Immature natural killer cell (primary cell): Measurements from ENCODE around the gene ZNF334. TPM values are rescaled to one million over a fixed set of nuclear protein-coding genes. Genes with fewer than 3 reads are reported as not detected.

ENCODE experiments used
- DNase-seq, 3 donors: peaks; one replicate each; pipeline ENCODE4 v3.0.0; 2022; ENCODE audit warnings: mixed read lengths in 1 of 3
- H3K27ac Mint-ChIP-seq, 6 donors: one replicate each; pipeline ENCODE4 v1.8.0; 2020; ENCODE audit warnings: mixed read lengths in 6 of 6, mild to moderate bottlenecking in 5 of 6, inconsistent platforms in 4 of 6, moderate library complexity in 3 of 6
- H3K27me3 Mint-ChIP-seq, 3 donors: one replicate each; pipeline ENCODE4 v1.8.0; 2020 to 2021; ENCODE audit warnings: low read depth in 3 of 3, mild to moderate bottlenecking in 3 of 3, mixed read lengths in 3 of 3, moderate library complexity in 3 of 3, inconsistent platforms in 1 of 3
- H3K36me3 Mint-ChIP-seq, 3 donors: one replicate each; pipeline ENCODE4 v1.8.0; 2020; ENCODE audit warnings: mixed read lengths in 3 of 3, inconsistent platforms in 2 of 3, mild to moderate bottlenecking in 2 of 3
- H3K4me1 Mint-ChIP-seq, 2 donors: one replicate each; pipeline ENCODE4 v1.8.0; 2020; ENCODE audit warnings: inconsistent platforms in 2 of 2, mild to moderate bottlenecking in 2 of 2, mixed read lengths in 2 of 2, moderate library complexity in 1 of 2
- H3K4me3 Mint-ChIP-seq, 5 donors: one replicate each; pipeline ENCODE4 v1.8.0; 2020; ENCODE audit warnings: mild to moderate bottlenecking in 5 of 5, mixed read lengths in 5 of 5, inconsistent platforms in 3 of 5, moderate library complexity in 3 of 5
- H3K9me3 Mint-ChIP-seq, 6 donors: one replicate each; pipeline ENCODE4 v1.8.0; 2020; ENCODE audit warnings: mild to moderate bottlenecking in 6 of 6, mixed read lengths in 6 of 6, inconsistent platforms in 4 of 6, moderate library complexity in 3 of 6
- polyA plus RNA-seq, 3 donors: library from polyadenylated mRNA; unstranded; fragments of 300-500 nt; fragmentation: Illumina TruSeq; gene quantifications; one replicate each; pipeline ENCODE4 v1.2.3, GENCODE V29; 2021

The ZNF334 gene
- polyA plus RNA-seq, 3 donors from 2014 or later = 0.18 TPM; not detected in 2

DNA sequence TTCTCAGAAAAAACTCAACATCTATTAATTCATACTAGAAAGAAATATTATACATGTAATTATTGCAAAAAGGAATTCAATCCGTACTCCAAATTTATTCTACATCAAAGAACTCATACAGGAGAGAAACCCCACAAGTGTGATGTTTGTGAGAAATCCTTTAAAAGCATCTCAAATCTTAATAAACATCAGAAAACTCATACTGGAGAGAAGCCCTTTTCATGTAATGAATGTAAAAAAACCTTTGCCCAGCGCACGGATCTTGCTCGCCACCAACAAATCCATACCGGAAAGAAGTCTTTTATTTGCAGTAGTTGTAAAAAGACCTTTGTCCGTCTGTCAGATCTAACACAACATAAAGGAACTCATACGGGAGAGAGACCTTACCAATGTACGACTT is 22.0 kb downstream of the ZNF334 start:
- no peaks in the 10 kb centered on the region for H3K4me1 Mint-ChIP-seq
- no peaks in the 10 kb centered on the region for H3K9me3 Mint-ChIP-seq
- DNase-seq = no peak
- H3K4me3 Mint-ChIP-seq = no peak overlapping the region
- no peaks in the 10 kb centered on the region for H3K36me3 Mint-ChIP-seq
- no peak overlapping the region for H3K27ac Mint-ChIP-seq
- H3K27me3 Mint-ChIP-seq = peaks cover 4 to 8% (median 6%) of the 10 kb centered on the region in 3 donors

DNA sequence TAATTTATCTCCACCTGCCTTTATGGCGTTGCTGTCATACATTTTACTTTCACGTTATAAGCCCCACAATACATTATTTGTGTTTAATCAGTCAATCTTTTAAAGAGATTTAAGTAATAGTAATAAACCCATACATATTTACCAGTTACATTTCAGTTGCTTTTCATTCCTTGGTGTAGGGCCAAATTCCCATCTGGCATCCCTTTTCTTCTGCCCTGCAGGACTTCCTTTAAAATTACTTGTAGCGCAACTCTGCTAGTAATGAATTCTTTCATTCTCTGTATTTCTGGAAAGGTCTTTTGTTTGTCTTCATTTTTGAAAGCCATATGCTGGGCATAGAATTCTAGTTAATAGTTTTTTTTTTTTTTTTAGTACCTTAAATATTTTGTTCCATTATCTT is 24.9 kb downstream of the ZNF334 start:
- Mint-ChIP-seq H3K4me3 (no peak overlapping the region), H3K9me3 (no peaks in the 10 kb centered on the region), H3K27me3 (peaks cover 4 to 10% (median 6%) of the 10 kb centered on the region in 3 donors), H3K4me1 (no peaks in the 10 kb centered on the region), H3K27ac (no peak overlapping the region), H3K36me3 (no peaks in the 10 kb centered on the region)
- DNase-seq = no peak

DNA sequence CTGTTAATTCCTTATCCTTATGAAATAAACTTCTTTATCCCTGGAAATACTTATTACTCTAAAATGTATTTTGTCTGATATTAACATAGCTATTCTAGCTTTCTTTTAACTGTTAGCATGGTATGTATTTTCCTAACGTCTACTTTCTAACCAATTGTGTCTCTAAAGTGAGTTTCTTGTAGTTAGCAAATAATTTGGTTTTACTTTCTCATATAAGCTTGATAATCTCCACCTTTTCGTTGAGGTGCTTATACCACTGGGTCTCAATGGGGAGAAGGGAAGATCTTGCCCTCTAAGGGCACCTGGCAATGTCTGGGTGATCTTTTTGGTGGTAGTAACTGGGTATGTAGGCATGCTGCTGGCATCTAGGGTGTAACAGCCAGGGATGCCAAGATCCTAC is 25.7 kb downstream of the ZNF334 start:
- Mint-ChIP-seq H3K9me3 (no peaks in the 10 kb centered on the region), H3K27ac (no peak overlapping the region), H3K4me1 (no peaks in the 10 kb centered on the region), H3K4me3 (no peak overlapping the region), H3K36me3 (no peaks in the 10 kb centered on the region), H3K27me3 (peaks cover 4 to 10% (median 6%) of the 10 kb centered on the region in 3 donors)
- no peak for DNase-seq

DNA sequence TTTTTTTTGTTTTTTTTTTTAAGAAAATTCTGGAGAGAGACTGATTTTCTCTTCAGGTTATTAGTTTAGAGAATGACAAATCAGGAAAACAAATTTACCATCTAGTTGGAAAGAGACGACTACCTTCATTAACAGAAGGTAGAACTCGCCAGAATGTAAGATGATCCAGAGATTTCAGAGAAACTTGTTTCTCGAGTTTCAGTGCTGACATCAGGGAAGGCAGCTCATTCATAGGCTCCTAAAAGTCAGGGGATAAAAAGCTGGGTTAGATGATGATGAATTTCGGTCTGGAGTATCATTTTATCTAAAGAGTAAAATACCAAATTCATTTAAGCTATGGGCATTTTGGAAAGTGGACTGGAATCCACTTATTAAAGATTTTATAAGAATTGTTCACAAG is 27.9 kb downstream of the ZNF334 start:
- no peak for DNase-seq
- no peaks in the 10 kb centered on the region for H3K36me3 Mint-ChIP-seq
- no peaks in the 10 kb centered on the region for H3K9me3 Mint-ChIP-seq
- no peaks in the 10 kb centered on the region for H3K4me1 Mint-ChIP-seq
- no peak overlapping the region for H3K27ac Mint-ChIP-seq
- peaks cover 4 to 10% (median 6%) of the 10 kb centered on the region in 3 donors for H3K27me3 Mint-ChIP-seq
- H3K4me3 Mint-ChIP-seq = no peak overlapping the region

DNA sequence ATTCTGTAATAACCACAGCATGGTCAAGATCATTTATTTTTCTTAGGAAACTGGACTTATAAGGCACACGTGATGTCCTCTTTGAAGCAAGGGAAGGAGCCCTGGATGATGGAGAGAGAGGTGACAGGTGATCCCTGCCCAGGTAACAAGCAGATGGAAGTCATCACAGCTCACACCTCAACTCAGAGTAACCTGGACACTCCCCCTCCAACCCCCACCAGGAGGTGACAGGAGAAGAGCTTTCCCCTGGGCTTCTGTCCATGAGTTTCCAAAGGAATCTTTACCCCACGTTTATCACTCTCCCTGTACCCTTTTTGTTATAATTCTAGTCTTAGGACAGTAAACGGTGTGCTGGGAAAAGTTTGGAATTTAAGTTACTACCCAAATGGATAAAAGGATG is 28.4 kb downstream of the ZNF334 start:
- no peaks in the 10 kb centered on the region for H3K36me3 Mint-ChIP-seq
- no peaks in the 10 kb centered on the region for H3K4me1 Mint-ChIP-seq
- no peak for DNase-seq
- no peak overlapping the region for H3K27ac Mint-ChIP-seq
- H3K27me3 Mint-ChIP-seq = peaks cover 4 to 10% (median 6%) of the 10 kb centered on the region in 3 donors
- no peaks in the 10 kb centered on the region for H3K9me3 Mint-ChIP-seq
- H3K4me3 Mint-ChIP-seq = no peak overlapping the region

DNA sequence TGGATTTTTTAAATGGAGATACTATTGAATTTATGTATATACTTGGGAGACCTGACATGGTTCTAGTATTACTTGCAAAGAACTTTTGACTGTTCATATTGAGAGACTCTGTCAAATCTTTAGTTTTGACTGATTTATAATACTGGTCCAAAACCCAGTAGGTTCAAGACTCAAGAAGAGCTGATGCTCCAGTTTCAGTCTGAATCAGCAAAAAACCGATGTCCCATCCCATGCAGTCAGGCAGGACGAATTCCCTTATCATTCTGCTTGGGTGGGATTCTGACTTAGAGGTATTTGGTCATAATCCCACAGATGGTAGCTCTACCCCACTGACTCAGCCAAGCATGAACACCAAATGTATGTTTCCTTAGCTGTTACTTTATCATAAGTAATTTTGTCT is 29.5 kb downstream of the ZNF334 start:
- Mint-ChIP-seq H3K27me3 (peaks cover 2 to 8% (median 6%) of the 10 kb centered on the region in 3 donors), H3K4me3 (no peak overlapping the region), H3K36me3 (no peaks in the 10 kb centered on the region), H3K27ac (no peak overlapping the region), H3K9me3 (no peaks in the 10 kb centered on the region), H3K4me1 (no peaks in the 10 kb centered on the region)
- no peak for DNase-seq

DNA sequence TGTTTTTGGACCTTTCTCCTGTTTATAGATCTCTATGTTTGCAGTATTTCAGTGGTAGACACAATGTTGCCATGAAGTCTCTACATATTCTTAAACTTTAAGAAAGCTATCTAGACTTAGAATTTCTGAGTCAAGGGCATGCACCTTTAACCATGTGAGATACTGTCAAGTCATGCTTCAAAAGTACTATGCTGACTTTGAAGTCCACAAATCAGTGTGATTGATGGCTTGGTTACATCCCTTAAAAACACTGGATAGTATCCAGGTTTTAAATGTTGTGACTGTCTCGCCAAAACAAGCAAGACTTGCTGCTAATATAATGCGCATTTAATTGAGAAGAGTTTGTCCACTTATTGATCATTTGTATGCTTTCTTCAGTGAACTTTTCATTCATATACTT is 30.5 kb downstream of the ZNF334 start:
- DNase-seq = no peak
- Mint-ChIP-seq H3K36me3 (no peaks in the 10 kb centered on the region), H3K4me1 (no peaks in the 10 kb centered on the region), H3K27ac (no peak overlapping the region), H3K4me3 (no peak overlapping the region), H3K9me3 (no peaks in the 10 kb centered on the region), H3K27me3 (peaks cover 2 to 7% (median 3%) of the 10 kb centered on the region in 3 donors)

DNA sequence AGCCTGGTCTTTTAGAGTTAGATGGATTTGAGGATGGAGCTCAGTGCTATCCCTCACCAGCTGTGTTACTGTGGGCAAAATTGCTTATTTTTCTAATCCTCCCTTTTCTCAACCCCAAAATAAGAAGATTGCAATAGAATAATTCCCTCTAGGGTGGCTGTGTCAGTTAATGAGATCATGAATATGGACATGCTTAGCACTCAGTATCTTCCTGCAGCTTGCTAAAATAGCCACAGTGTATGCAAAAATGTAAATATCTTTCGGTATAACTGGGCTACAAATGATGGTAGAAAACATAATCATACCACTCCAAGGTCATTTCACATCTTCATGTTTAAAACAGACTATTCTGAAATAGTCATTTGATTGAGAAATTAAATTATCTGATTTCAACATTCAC is 35.7 kb downstream of the ZNF334 start:
- H3K36me3 Mint-ChIP-seq = no peaks in the 10 kb centered on the region
- H3K4me1 Mint-ChIP-seq = peaks cover 0 to 12% of the 10 kb centered on the region in 2 donors
- H3K27ac Mint-ChIP-seq = no peak overlapping the region
- H3K4me3 Mint-ChIP-seq = no peak overlapping the region
- no peak for DNase-seq
- H3K27me3 Mint-ChIP-seq = peaks cover under 1 to 1% (median 1%) of the 10 kb centered on the region in 3 donors
- H3K9me3 Mint-ChIP-seq = no peaks in the 10 kb centered on the region

DNA sequence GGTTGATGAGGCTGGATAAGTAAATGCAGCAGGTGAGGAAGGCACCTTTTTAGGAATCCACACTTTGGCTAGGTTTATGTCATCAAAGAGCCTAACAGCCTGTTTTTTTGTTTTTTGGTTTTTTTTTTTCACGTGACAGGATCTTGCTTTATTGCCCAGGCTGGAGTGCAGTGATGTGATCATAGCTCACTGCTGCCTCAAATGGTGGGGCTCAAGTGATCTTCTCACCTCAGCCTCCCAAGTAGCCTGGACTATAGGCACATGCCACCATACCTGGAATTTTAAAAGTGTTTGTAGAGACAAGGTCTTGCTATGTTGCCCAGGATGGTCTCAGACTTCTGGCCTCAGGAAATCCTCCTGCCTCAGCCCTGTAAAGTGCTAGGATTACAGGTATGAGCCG is 36.1 kb downstream of the ZNF334 start:
- no peaks in the 10 kb centered on the region for H3K9me3 Mint-ChIP-seq
- peaks cover 1 to 5% (median 1%) of the 10 kb centered on the region in 3 donors for H3K27me3 Mint-ChIP-seq
- H3K27ac Mint-ChIP-seq = no peak overlapping the region
- H3K4me1 Mint-ChIP-seq = peaks cover 0 to 12% of the 10 kb centered on the region in 2 donors
- no peak for DNase-seq
- no peak overlapping the region for H3K4me3 Mint-ChIP-seq
- no peaks in the 10 kb centered on the region for H3K36me3 Mint-ChIP-seq

DNA sequence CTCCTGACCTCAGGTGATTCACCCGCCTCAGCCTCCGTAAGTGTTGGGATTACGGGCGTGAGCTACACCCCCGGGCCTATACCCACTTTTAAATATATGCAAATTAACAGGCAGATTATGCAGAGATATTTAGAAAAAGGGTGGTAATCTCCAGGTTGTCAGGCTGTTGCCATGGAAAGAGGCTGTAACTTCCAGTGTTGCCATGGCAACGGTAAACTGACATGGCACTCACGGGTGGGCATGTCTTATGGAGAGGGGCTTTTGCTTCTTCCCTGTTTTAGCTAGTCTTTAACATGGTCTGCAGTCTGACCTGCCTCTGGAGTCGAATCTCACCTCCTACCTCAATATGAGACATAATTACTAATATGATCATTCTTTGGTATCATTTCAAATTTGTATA is 44.9 kb downstream of the ZNF334 start:
- H3K27me3 Mint-ChIP-seq = peaks cover 0 to 14% (median 6%) of the 10 kb centered on the region in 3 donors
- no peak overlapping the region for H3K27ac Mint-ChIP-seq
- no peak for DNase-seq
- no peaks in the 10 kb centered on the region for H3K4me1 Mint-ChIP-seq
- H3K4me3 Mint-ChIP-seq = no peak overlapping the region
- no peaks in the 10 kb centered on the region for H3K36me3 Mint-ChIP-seq
- no peaks in the 10 kb centered on the region for H3K9me3 Mint-ChIP-seq

DNA sequence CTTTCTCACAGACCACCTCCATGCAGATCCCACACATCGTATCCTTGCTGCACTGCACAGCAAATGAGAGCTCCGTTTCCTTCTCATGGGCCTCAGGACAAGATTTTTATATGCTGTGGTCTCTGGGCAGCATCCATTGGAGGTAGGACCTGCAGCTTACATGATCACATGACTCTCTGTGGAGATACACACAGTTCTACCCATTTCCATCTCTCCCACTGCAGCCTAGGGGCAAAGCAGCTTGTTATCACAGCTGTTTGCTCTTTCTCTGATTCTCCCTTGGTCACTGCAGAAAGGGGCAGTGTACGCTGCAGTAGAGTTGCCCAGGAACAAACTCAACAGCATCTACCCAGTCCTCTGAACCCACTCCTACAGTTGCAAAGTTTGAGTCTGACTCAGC is 48.9 kb downstream of the ZNF334 start:
- H3K27me3 Mint-ChIP-seq = peaks cover 1 to 4% (median 2%) of the 10 kb centered on the region in 3 donors
- H3K27ac Mint-ChIP-seq = no peak overlapping the region
- peaks cover 0 to 2% (median 0%) of the 10 kb centered on the region in 6 donors for H3K9me3 Mint-ChIP-seq
- no peak overlapping the region for H3K4me3 Mint-ChIP-seq
- DNase-seq = no peak
- no peaks in the 10 kb centered on the region for H3K36me3 Mint-ChIP-seq
- no peaks in the 10 kb centered on the region for H3K4me1 Mint-ChIP-seq

DNA sequence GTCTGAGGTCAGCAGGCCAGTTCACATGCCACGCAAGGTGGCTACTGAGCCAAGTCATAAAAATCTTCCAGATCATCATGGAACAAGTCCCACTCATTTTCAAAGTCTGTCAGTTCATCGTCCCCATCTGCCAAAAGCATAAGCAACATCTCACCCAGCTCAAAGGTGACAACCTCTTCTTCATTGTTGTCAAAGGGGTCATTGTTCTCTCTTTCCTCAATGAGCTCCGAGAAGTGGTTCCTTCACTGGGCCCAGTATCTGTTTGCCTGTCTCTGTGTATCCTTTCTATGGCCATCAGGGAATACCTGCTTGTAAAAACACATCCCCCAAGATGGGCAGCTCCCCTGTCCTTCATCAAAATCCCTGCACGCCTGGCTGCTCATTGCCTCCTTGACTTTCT is 49.5 kb downstream of the ZNF334 start:
- DNase-seq = no peak
- peaks cover 0 to 2% (median 0%) of the 10 kb centered on the region in 6 donors for H3K9me3 Mint-ChIP-seq
- H3K4me1 Mint-ChIP-seq = peaks cover 0 to 5% of the 10 kb centered on the region in 2 donors
- H3K27me3 Mint-ChIP-seq = peaks cover 0 to 5% (median 1%) of the 10 kb centered on the region in 3 donors
- no peaks in the 10 kb centered on the region for H3K36me3 Mint-ChIP-seq
- H3K4me3 Mint-ChIP-seq = no peak overlapping the region
- no peak overlapping the region for H3K27ac Mint-ChIP-seq

DNA sequence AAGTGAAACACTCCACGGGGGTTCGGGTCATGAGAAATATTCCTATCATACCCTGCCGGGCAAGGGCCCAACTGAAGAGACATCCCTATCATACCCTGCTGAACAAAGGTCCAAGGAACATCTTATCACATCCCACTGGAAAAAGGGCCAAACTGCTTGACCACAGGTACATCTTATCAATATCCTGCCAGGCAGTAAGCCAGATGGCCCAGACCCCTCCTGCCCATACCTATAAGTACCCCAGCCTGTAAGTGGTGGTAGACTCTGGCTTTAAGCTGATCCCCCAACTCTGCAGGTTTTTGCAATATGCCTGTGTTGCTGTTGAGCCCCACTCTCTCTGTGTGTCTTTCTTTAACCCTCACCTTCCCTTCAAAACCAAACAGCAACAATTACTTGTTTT is 51.6 kb downstream of the ZNF334 start:
- Mint-ChIP-seq H3K4me3 (no peak overlapping the region), H3K9me3 (peaks cover 0 to 6% (median 2%) of the 10 kb centered on the region in 6 donors), H3K36me3 (peaks cover 0 to 1% (median 0%) of the 10 kb centered on the region in 3 donors), H3K4me1 (peaks cover 0 to 5% of the 10 kb centered on the region in 2 donors), H3K27ac (no peak overlapping the region), H3K27me3 (peaks cover 0 to 5% (median 4%) of the 10 kb centered on the region in 3 donors)
- DNase-seq = no peak

DNA sequence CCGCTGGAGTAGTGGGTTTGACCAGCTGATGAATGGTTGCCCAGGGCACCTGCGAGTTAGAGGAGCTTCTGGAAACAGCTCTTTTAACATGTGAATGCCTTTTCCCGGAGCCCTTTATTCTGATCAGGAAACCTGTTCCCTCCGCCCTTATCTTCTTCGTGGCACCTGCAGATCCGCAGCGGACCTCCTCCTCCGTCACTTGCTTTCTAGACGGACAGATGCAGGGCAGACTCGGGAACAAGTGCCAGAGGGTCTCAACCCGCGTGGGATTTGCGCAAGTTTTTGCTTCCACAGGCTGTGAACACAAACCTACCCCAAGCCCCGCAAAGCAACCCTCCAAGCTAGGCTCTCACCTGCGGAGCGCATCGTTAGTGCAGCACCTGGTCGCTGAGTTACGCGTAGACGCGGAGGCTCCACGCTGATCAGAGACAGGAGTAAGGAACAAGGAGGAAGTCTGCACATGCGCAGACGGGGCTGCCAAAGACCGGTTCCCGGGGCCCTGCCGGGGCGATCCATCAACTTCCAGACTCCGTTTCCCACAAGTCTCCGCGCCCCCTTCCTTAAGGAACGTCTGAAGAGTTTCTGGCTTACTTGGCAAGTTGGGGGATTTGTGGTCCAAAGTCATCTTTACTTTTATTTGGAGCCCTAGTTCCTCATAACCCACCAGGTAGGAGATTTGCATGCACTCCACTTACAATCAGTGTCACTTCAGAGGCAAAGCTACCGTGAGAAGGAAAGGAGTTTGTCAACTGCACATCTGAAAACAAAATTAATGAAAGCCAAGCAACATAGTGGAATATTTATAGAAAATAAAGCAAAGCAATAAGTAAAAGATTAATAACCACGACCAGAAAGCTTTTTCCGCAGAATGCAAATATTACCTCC is 54.3 kb downstream of the ZNF334 start:
- peaks cover 0 to 17% (median 11%) of the 10 kb centered on the region in 6 donors for H3K9me3 Mint-ChIP-seq
- no peak for DNase-seq
- H3K27ac Mint-ChIP-seq = no peak overlapping the region
- H3K4me3 Mint-ChIP-seq = peak overlapping the region in 1 of 5 donors; percentile 24
- H3K27me3 Mint-ChIP-seq = peaks cover 0 to 7% (median 5%) of the 10 kb centered on the region in 3 donors
- peaks cover 0 to 5% of the 10 kb centered on the region in 2 donors for H3K4me1 Mint-ChIP-seq
- H3K36me3 Mint-ChIP-seq = peaks cover 0 to 9% (median 0%) of the 10 kb centered on the region in 3 donors
